ENCODE results near the gene ZFYVE28.

ZFYVE28 gene

GRCh38 chr4:2446656-2447564 lies 28.5 kb upstream of the ZFYVE28 start:
- TF ChIP-seq CTCF (IDR thresholded peaks at IDR 0.05; ENCODE audit: insufficient read depth, low read length, missing control alignments) = no peak
- POLR2A ChIA-PET = no interaction called here
- CTCF ChIA-PET = no interaction called here
- no peak for DNase-seq (ENCODE audit: low read depth, low spot score)
- no peak overlapping the region for H3K4me3 ChIP-seq (ENCODE audit: low read depth, low read length)

DNA sequence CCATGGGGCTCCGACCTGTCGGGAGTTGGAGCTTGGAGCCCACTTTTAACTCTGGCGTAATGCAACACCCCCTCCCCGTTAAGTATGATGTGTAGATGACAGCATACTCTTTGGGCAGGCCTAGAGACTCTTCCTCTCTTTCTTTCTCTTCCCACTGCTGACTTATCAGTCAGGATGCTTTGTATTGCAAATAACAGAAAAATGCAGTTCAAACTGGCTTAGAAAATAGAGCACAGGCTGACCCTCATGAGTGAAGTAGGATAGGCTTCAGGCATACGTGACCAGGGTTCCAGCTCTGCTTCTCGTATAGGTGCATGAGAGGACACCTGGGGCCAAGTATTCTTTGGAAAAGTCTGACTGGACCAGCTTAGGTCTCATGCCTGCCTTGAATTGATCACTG lies 27.1 kb upstream of the ZFYVE28 start:
- TF ChIP-seq CTCF (IDR thresholded peaks at IDR 0.05; ENCODE audit: insufficient read depth, low read length, missing control alignments) = no peak
- CTCF ChIA-PET = interaction anchor here (0.9 to 5.2 kb wide), 5 partner anchors 8 to 224 kb away, joined by 3 to 55 read pairs (median 4); no protein-coding TSS in a partner anchor
- H3K4me3 ChIP-seq (ENCODE audit: low read depth, low read length) = no peak overlapping the region
- POLR2A ChIA-PET = no interaction called here
- DNase-seq (ENCODE audit: low read depth, low spot score) = no peak

DNA sequence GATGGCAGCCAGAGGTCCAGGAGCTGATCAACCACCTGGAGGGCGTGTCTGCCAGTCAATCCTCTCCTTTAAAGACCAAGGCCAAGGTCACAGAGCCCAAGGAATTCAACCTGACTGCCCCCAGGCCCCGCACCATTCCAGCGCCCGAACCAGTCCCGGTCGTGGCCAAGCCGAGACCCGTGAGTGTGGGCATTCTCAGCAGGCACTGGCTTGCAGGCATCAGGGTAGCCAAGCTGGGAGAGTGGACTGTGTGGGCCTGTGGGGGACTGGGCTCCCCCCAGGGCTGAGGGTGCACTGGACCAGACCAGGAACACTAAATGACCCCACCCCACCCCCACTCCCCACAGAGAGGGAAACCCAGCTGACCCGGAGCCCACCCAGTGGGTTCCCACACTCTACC lies 26.7 kb upstream of the ZFYVE28 start:
- ChIA-PET POLR2A (no interaction called here), CTCF (interaction anchor here (0.9 to 5.2 kb wide), 7 partner anchors 8 to 223 kb away, joined by 3 to 55 read pairs (median 4); no protein-coding TSS in a partner anchor)
- DNase-seq (ENCODE audit: low read depth, low spot score) = no peak

GRCh38 chr4:2443956-2444740 lies 25.7 kb upstream of the ZFYVE28 start:
- CTCF ChIA-PET = interaction anchor here (0.9 to 5.2 kb wide), 7 partner anchors 8 to 226 kb away, joined by 3 to 55 read pairs (median 4); no protein-coding TSS in a partner anchor
- no peak overlapping the region for H3K4me3 ChIP-seq (ENCODE audit: low read depth, low read length)
- TF ChIP-seq CTCF (IDR thresholded peaks at IDR 0.05; ENCODE audit: insufficient read depth, low read length, missing control alignments) = no peak
- POLR2A ChIA-PET = no interaction called here
- no peak for DNase-seq (ENCODE audit: low read depth, low spot score)

More for the DNA sequence above, 26.7 kb upstream of the ZFYVE28 start:
- no peak overlapping the region for H3K4me3 ChIP-seq (ENCODE audit: low read depth, low read length)
- no peak for TF ChIP-seq CTCF (IDR thresholded peaks at IDR 0.05; ENCODE audit: insufficient read depth, low read length, missing control alignments)

DNA sequence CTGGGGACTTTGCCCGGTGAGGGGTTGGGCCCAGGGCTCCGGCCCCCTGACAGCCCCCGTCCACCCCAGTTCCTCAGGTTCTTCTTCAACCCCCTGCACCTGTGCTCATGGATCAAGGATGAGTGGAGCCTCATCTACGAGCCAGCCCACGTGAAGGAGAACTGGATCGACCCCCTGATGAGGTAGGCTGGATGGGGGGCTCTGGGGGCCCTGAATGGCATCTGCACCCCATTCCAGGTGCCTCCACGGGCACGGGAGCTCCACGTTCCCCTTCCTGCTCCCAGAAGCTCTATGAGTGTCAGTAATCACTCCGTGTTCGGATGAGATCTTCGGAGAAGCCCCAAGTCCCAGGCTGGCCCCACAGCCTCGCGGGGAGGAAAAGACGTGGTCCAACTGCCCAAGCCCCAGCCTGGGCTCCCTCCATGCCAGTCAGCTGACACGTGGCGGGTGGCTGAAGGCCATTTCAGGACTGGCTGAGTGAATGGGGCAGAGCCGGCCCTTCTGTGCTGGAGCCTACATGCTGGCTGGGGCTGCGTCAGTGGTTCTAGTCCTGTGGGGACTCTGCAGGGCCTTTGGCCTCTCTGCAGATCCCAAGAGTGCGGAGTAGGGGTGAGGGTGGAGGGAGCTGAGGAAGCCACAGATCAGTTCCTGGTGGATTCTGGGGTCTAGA lies 24.8 kb upstream of the ZFYVE28 start:
- POLR2A ChIA-PET = no interaction called here
- CTCF ChIA-PET = interaction anchor here (0.9 to 5.2 kb wide), 6 partner anchors 9 to 226 kb away, joined by 3 to 55 read pairs (median 4); no protein-coding TSS in a partner anchor
- no peak overlapping the region for H3K4me3 ChIP-seq (ENCODE audit: low read depth, low read length)
- no peak for DNase-seq (ENCODE audit: low read depth, low spot score)
- TF ChIP-seq CTCF (IDR thresholded peaks at IDR 0.05; ENCODE audit: insufficient read depth, low read length, missing control alignments) = no peak
